ENCODE measurements around the gene ANKRD40.
A peak's percentile ranks its signal among the peaks of the same experiment; 100 is the strongest.

The ANKRD40 gene

DNA sequence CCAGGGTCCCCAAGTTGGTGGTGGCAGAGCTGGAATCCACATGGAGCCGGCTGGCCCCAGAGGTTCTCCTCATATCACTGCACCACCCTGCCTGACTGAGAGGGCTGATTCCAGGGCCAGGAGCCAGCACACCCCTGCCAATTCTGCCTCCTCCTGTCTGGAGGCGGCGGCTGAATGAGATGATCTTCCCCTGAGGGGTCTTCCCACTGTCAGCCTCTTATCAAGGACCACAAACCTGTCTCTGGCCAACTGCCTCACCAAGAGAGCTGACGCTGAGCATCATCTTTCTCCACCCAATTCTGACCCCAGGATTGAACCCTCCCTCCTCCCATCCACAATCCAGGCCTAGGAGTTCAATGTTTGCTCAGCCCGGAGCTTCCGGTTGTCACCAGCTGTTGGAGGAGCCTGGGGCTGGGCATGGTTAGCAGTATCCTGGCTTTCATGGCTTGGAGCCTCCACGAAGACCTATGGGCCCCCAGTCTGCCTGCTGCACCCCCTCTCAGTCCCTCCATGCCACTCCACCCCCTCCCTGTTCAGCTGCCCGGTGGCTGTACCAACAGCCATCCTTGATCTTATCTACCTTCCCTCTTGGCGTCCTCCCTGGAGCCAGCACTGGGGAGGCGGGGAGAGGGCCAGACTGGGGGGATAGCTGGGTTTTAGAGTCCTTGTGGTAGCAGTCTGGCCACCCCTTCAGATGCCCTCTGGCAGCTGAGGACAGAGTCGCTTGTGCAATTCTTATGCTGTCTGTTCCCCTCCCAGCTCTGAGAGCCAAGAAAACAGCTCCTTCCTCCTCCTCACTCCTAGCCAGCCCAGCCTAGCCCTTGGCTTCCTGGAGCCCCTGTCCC is 47.5 kb downstream of the ANKRD40 start:
- H3K36me3 Mint-ChIP-seq: no peaks in the 10 kb centered on the region
- no peak overlapping the region for H3K4me3 Mint-ChIP-seq
- peaks cover 53% of the 10 kb centered on the region for H3K27me3 Mint-ChIP-seq
- peak overlapping the region; percentile 48 for H3K27ac Mint-ChIP-seq
- ATAC-seq: no peak
- no peaks in the 10 kb centered on the region for H3K9me3 Mint-ChIP-seq
- peaks cover 10% of the 10 kb centered on the region for H3K4me1 Mint-ChIP-seq

DNA sequence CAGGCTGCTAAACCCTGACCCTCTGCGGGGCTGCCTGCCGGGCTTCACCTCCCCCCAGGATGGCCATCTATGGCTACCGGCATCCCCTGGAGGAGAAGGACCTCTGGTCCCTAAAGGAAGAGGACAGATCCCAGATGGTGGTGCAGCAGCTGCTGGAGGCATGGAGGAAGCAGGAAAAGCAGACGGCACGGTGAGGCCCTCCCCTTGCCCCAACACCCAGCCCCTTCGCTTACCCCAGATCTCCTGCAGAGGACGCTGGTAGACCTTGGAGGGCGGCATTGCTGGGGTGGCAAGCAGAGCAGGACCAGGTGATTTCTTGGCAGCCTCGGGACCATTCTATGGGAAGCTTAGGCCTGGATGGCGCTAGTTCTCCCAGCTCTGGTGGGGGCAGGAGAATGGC is 48.5 kb downstream of the ANKRD40 start:
- ATAC-seq: no peak
- no peaks in the 10 kb centered on the region for H3K9me3 Mint-ChIP-seq
- H3K27me3 Mint-ChIP-seq: peaks cover 53% of the 10 kb centered on the region
- no peak overlapping the region for H3K27ac Mint-ChIP-seq
- H3K36me3 Mint-ChIP-seq: no peaks in the 10 kb centered on the region
- no peak overlapping the region for H3K4me3 Mint-ChIP-seq
- H3K4me1 Mint-ChIP-seq: peaks cover 10% of the 10 kb centered on the region

DNA sequence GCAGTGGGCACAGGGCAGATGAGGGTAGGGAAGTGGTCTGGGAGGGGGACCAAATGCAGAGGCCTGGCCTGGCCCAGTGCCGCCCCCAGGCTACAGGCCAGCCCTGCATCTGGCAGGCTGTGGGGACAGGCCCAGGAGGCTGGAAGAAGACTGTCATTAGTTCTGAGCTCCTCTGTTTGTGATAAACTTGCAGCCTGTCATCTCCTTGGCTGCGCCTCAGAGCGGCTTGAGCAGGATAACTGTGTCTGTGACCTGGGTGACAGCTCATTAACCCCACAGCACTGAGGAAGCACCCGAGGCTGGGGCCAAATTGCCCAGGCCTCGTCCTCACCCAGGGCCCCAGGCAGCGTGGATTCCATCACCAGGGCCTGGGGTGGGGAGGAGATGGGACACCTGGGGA is 49.1 kb downstream of the ANKRD40 start:
- H3K9me3 Mint-ChIP-seq: no peaks in the 10 kb centered on the region
- no peak for ATAC-seq
- H3K27me3 Mint-ChIP-seq: peaks cover 53% of the 10 kb centered on the region

GRCh38 chr17:50657627-50658026 is 50.1 kb downstream of the ANKRD40 start:
- Mint-ChIP-seq H3K36me3 (no peaks in the 10 kb centered on the region), H3K27ac (no peak overlapping the region), H3K27me3 (peaks cover 44% of the 10 kb centered on the region), H3K4me1 (peaks cover 10% of the 10 kb centered on the region), H3K9me3 (no peaks in the 10 kb centered on the region), H3K4me3 (no peak overlapping the region)
- no peak for ATAC-seq

More for the DNA sequence above, 49.1 kb downstream of the ANKRD40 start:
- Mint-ChIP-seq H3K4me1 (peaks cover 10% of the 10 kb centered on the region), H3K4me3 (no peak overlapping the region), H3K36me3 (no peaks in the 10 kb centered on the region), H3K27ac (no peak overlapping the region)

- no peak for ATAC-seq
- Mint-ChIP-seq H3K4me3 (no peak overlapping the region), H3K27me3 (peaks cover 38% of the 10 kb centered on the region), H3K9me3 (no peaks in the 10 kb centered on the region), H3K36me3 (no peaks in the 10 kb centered on the region), H3K4me1 (peaks cover 9% of the 10 kb centered on the region), H3K27ac (no peak overlapping the region)
These were observed 50.7 kb downstream of the ANKRD40 start for GRCh38 chr17:50657054-50657453.

- peaks cover 33% of the 10 kb centered on the region for H3K27me3 Mint-ChIP-seq
- no peak overlapping the region for H3K27ac Mint-ChIP-seq
These were observed 51.2 kb downstream of the ANKRD40 start for GRCh38 chr17:50656509-50656908.

GRCh38 chr17:50653738-50654137 is 54.0 kb downstream of the ANKRD40 start:
- H3K9me3 Mint-ChIP-seq: no peaks in the 10 kb centered on the region
- H3K27ac Mint-ChIP-seq: no peak overlapping the region
- ATAC-seq: no peak
- no peaks in the 10 kb centered on the region for H3K36me3 Mint-ChIP-seq
- H3K27me3 Mint-ChIP-seq: peaks cover 21% of the 10 kb centered on the region
- no peak overlapping the region for H3K4me3 Mint-ChIP-seq
- no peaks in the 10 kb centered on the region for H3K4me1 Mint-ChIP-seq

More at GRCh38 chr17:50656509-50656908, 51.2 kb downstream of the ANKRD40 start:
- no peak overlapping the region for H3K4me3 Mint-ChIP-seq
- no peak for ATAC-seq
- no peaks in the 10 kb centered on the region for H3K9me3 Mint-ChIP-seq
- no peaks in the 10 kb centered on the region for H3K36me3 Mint-ChIP-seq
- peaks cover 4% of the 10 kb centered on the region for H3K4me1 Mint-ChIP-seq

GRCh38 chr17:50651661-50652060 is 56.1 kb downstream of the ANKRD40 start:
- no peaks in the 10 kb centered on the region for H3K9me3 Mint-ChIP-seq
- ATAC-seq: no peak
- H3K36me3 Mint-ChIP-seq: no peaks in the 10 kb centered on the region
- peaks cover 16% of the 10 kb centered on the region for H3K27me3 Mint-ChIP-seq
- no peak overlapping the region for H3K27ac Mint-ChIP-seq
- no peaks in the 10 kb centered on the region for H3K4me1 Mint-ChIP-seq
- H3K4me3 Mint-ChIP-seq: no peak overlapping the region

DNA sequence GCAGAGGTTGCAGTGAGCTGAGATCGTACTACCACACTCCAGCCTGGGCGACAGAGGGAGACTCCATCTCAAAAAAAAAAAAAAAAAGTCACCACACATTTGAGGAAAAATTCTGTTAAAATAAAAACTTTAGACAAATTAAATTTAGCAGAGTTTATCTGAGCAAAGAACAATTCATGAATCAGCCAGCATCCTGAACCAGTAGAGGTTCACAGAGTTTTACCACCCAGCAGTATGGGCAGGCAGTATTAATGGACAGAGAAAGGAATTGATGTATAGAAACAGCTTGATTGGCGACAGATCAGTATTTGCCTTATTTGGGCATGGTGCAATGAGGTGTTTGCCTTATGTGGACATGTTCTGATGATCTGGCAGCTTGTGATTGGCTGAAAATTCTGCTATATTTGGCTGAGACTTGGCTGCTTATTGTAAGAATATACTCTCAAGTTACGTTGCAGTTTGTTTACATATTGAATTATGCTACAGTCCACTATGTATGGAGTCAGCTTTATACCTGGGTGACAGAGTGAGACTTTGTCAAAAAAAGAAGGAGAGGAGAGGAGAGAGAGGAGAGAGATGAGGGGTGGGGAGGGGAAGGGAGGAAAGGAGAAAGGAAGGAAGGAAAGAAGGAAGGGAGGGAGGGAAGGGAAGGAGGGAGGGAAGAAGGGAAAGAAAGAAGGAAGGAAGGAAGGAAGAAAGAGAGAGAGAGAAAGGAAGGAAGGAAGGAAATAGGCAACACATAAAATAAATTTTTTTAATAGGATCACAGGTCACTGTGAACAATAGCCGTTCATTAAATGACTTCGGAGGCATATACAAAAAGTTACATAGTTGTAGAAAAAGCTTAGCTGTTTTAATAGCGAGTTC is 58.4 kb downstream of the ANKRD40 start:
- Mint-ChIP-seq H3K27ac (no peak overlapping the region), H3K9me3 (no peaks in the 10 kb centered on the region), H3K36me3 (no peaks in the 10 kb centered on the region), H3K27me3 (peaks cover 27% of the 10 kb centered on the region), H3K4me1 (no peaks in the 10 kb centered on the region), H3K4me3 (no peak overlapping the region)
- ATAC-seq: no peak

DNA sequence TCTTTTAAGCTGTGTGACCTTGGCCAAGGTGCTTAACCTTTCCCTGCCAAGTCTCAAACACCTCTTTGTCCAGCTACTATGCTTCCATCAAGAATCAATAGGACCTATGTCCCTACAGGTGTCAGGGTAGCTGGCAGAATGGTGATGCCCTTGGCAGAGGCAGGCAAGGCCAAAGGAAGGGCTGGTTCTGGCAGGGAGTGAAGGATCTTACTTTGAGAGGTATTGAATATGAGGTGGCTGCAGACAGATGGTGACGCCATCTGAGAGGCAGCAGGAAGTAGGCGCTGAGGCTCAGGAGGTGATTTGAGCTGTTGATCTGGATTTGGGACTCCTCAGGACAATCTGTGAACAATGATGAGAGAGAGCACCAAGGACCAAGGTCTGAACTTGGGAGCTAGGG is 60.5 kb downstream of the ANKRD40 start:
- Mint-ChIP-seq H3K36me3 (no peaks in the 10 kb centered on the region), H3K4me1 (no peaks in the 10 kb centered on the region), H3K27ac (no peak overlapping the region), H3K27me3 (peaks cover 44% of the 10 kb centered on the region), H3K9me3 (no peaks in the 10 kb centered on the region), H3K4me3 (no peak overlapping the region)
- no peak for ATAC-seq

GRCh38 chr17:50645748-50646682 is 61.7 kb downstream of the ANKRD40 start:
- peak; percentile 15 for ATAC-seq
- H3K4me3 Mint-ChIP-seq: no peak overlapping the region
- no peaks in the 10 kb centered on the region for H3K36me3 Mint-ChIP-seq
- H3K27me3 Mint-ChIP-seq: peaks cover 56% of the 10 kb centered on the region
- no peak overlapping the region for H3K27ac Mint-ChIP-seq
- no peaks in the 10 kb centered on the region for H3K9me3 Mint-ChIP-seq
- no peaks in the 10 kb centered on the region for H3K4me1 Mint-ChIP-seq
